GM06990 (cell line): ENCODE data around the gene ZNF236.

Experiments
- DNase-seq: peaks from one replicate; pipeline ENCODE4 v3.0.0-alpha.2; 2011; ENCODE audit not compliant: insufficient read length; ENCODE audit errors: extremely low read depth
- H3K27me3 ChIP-seq: replicated peaks from 2 replicates; pipeline ENCODE4 v1.6.0; 2011; ENCODE audit warnings: low read length; ENCODE audit not compliant: control insufficient read depth, insufficient read depth
- H3K36me3 ChIP-seq: 2 replicates; pipeline ENCODE4 v1.5.1; 2011; ENCODE audit warnings: low read length; ENCODE audit not compliant: control insufficient read depth, insufficient read depth
- H3K4me3 ChIP-seq: replicated peaks from 2 replicates; pipeline ENCODE4 v1.5.1; 2011; ENCODE audit warnings: low read depth, mild to moderate bottlenecking, control low read depth, low read length
- CTCF ChIP-seq: IDR thresholded peaks from 2 replicates; pipeline ENCODE4 v1.5.1; 2011; ENCODE audit warnings: low read length, control low read depth, mild to moderate bottlenecking, inconsistent platforms; ENCODE audit not compliant: insufficient read depth, poor library complexity, severe bottlenecking

The ZNF236 gene

GRCh38 chr18:76896677-76897076, 74.3 kb downstream of the ZNF236 start:
- TF ChIP-seq CTCF: no peak
- peaks cover 28% of the 10 kb centered on the region for H3K36me3 ChIP-seq
- DNase-seq: no peak
- no peak overlapping the region for H3K4me3 ChIP-seq
- H3K27me3 ChIP-seq: no peaks in the 10 kb centered on the region

- TF ChIP-seq CTCF: no peak
- no peak for DNase-seq
- Histone ChIP-seq H3K36me3 (peaks cover 28% of the 10 kb centered on the region), H3K4me3 (no peak overlapping the region), H3K27me3 (no peaks in the 10 kb centered on the region)
These were observed 74.9 kb downstream of the ZNF236 start for GRCh38 chr18:76897257-76897656.

GRCh38 chr18:76903386-76903785, 81.0 kb downstream of the ZNF236 start:
- no peak for DNase-seq
- H3K36me3 ChIP-seq: peaks cover 4% of the 10 kb centered on the region
- no peak overlapping the region for H3K4me3 ChIP-seq
- no peak for TF ChIP-seq CTCF
- H3K27me3 ChIP-seq: no peaks in the 10 kb centered on the region

- Histone ChIP-seq H3K36me3 (peaks cover 6% of the 10 kb centered on the region), H3K4me3 (no peak overlapping the region), H3K27me3 (no peaks in the 10 kb centered on the region)
- no peak for TF ChIP-seq CTCF
- no peak for DNase-seq
These were observed 83.5 kb downstream of the ZNF236 start for GRCh38 chr18:76905821-76906220.

- Histone ChIP-seq H3K36me3 (peaks cover 10% of the 10 kb centered on the region), H3K27me3 (no peaks in the 10 kb centered on the region), H3K4me3 (no peak overlapping the region)
- no peak for DNase-seq
- no peak for TF ChIP-seq CTCF
These were observed 85.9 kb downstream of the ZNF236 start for GRCh38 chr18:76908277-76908676.

GRCh38 chr18:76909439-76909838, 87.1 kb downstream of the ZNF236 start:
- no peak for TF ChIP-seq CTCF
- Histone ChIP-seq H3K27me3 (no peaks in the 10 kb centered on the region), H3K36me3 (peaks cover 11% of the 10 kb centered on the region), H3K4me3 (no peak overlapping the region)
- DNase-seq: no peak
